ENCODE results near the gene CBLB. TPM values are rescaled to one million over a fixed set of nuclear protein-coding genes. Genes with fewer than 3 reads are reported as not detected.

The CBLB gene
- 26.0 and 32.4 TPM in 2 replicates for total RNA-seq

DNA sequence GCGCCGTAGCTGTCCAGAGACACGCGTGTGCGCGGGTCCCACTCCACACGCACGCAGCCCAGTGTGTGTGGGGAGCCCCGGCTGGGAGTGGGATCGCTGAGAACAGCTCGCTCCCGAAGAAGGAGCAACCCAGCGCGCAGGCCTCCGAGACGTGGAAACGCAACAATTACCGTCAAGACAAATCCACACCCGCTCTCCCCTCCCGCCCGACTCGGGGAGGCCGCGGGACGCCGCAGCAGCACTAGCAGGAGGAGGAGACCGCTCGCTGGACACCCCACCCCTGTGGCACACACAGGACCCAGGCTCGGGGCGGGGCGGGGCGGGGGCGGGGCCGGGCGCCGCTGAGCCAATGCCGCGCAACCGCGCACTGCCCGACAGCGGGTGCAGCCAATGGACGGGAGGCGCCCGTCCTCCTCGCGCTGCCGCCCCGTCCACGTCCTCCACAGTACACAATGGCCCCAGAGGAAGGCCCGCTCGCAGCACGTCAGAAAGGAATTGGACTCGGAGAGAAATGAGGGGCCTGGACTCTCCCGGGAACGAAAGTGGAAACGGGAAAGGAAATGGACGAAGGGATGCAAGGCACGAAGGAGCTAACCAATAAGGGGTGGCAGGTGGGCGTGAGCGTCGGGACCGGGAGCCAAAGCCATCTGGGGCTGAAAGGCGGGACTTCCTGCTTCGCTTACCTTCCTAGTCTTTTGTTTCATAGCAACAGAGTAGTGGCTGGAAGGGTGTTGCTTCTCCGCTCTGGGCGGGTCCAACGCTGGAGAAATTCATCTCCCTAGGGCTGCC is at the start of gene CBLB:
Gene CBLB (minus strand): TSS at position 271 of the 789 bp plus-strand sequence. CDS start 1,435 bp downstream, outside the sequence.

